Keratinocyte (primary cell): ENCODE measurements around the gene NKD1. TPM values are rescaled to one million over a fixed set of nuclear protein-coding genes. Genes with fewer than 3 reads are reported as not detected.

ENCODE experiments used
- DNase-seq: peaks from one replicate; pipeline ENCODE4 v3.0.0-alpha.2; 2011; ENCODE audit warnings: low read depth, missing footprints, low spot score
- FAIRE-seq: peaks from 2 replicates; lab custom pipeline; 2011; peaks lifted over from hg19 to GRCh38; lab: Jason Lieb, UNC
- H2AFZ ChIP-seq: 2 replicates; pipeline ENCODE4 v1.6.0; 2012; ENCODE audit warnings: low read length, control low read depth, inconsistent platforms; ENCODE audit not compliant: control insufficient read depth
- H3K27ac ChIP-seq: 2 replicates; pipeline ENCODE4 v1.5.1; 2011; ENCODE audit warnings: low read length; ENCODE audit not compliant: control insufficient read depth, insufficient read depth
- H3K27me3 ChIP-seq: 3 replicates; pipeline ENCODE4 v1.6.0; 2011; ENCODE audit warnings: low read length; ENCODE audit not compliant: control insufficient read depth, insufficient read depth; ENCODE audit errors: extremely low read depth
- H3K36me3 ChIP-seq, 2 experiments: 2 replicates in 1 of 2; 3 replicates in 1 of 2; pipeline ENCODE4 v1.5.1; 2011; ENCODE audit warnings: low read length in 2 of 2, mild to moderate bottlenecking in 1 of 2; ENCODE audit not compliant: control insufficient read depth in 2 of 2, insufficient read depth in 2 of 2; ENCODE audit errors: extremely low read depth in 1 of 2
- H3K4me1 ChIP-seq: 3 replicates; pipeline ENCODE4 v1.5.1; 2011; ENCODE audit warnings: low read length; ENCODE audit not compliant: control insufficient read depth, insufficient read depth; ENCODE audit errors: extremely low read depth
- H3K4me2 ChIP-seq: 3 replicates; pipeline ENCODE4 v1.6.0; 2011; ENCODE audit warnings: low read depth, low read length; ENCODE audit not compliant: control insufficient read depth, insufficient read depth; ENCODE audit errors: extremely low read depth
- H3K4me3 ChIP-seq, 3 experiments: fragments of 200-600 bp in 1 of 3; sonication (generic) in 1 of 3; 2 replicates in 2 of 3; 3 replicates in 1 of 3; pipeline ENCODE4 v1.5.1; 2011 to 2016; ENCODE audit warnings: low read length in 3 of 3, mild to moderate bottlenecking in 3 of 3, control low read depth in 2 of 3, inconsistent platforms in 1 of 3, low read depth in 1 of 3, mixed read lengths in 1 of 3, mixed run types in 1 of 3, moderate library complexity in 1 of 3; ENCODE audit not compliant: control insufficient read depth in 2 of 3, insufficient read depth in 2 of 3; ENCODE audit errors: extremely low read depth in 1 of 3
- H3K79me2 ChIP-seq: 2 replicates; pipeline ENCODE4 v1.6.0; 2012; ENCODE audit warnings: low read length; ENCODE audit not compliant: control insufficient read depth, insufficient read depth
- H3K9ac ChIP-seq: 3 replicates; pipeline ENCODE4 v1.6.0; 2011; ENCODE audit warnings: low read length; ENCODE audit not compliant: control insufficient read depth, insufficient read depth; ENCODE audit errors: extremely low read depth
- H3K9me1 ChIP-seq: 3 replicates; pipeline ENCODE4 v1.6.0; 2011; ENCODE audit warnings: low read length; ENCODE audit not compliant: control insufficient read depth, insufficient read depth; ENCODE audit errors: extremely low read depth
- H3K9me3 ChIP-seq: 2 replicates; pipeline ENCODE4 v1.5.1; 2012; ENCODE audit warnings: low read depth, low read length; ENCODE audit not compliant: control insufficient read depth
- H4K20me1 ChIP-seq: 3 replicates; pipeline ENCODE4 v1.6.0; 2011; ENCODE audit warnings: low read length; ENCODE audit not compliant: control insufficient read depth, insufficient read depth; ENCODE audit errors: extremely low read depth
- EZH2 ChIP-seq: IDR thresholded peaks from one replicate; pipeline ENCODE4 v1.6.1; 2012; ENCODE audit warnings: inconsistent platforms, mild to moderate bottlenecking, low read length, moderate library complexity
- dilution Hi-C: fragments of 300-500 bp; cut with MboI; formaldehyde crosslinking; loops from one replicate; pipeline ENCODE4 v1.7.0; 2020; ENCODE audit warnings: low sequenced_read_pairs; ENCODE audit not compliant: extremely low pct_ligation_motif_present
- polyA plus RNA-seq, 5 experiments: library from polyadenylated mRNA; depleted of rRNA in 3 of 5; stranded (reverse) in 3 of 5; stranded (forward) in 1 of 5; unstranded in 1 of 5; fragments of >200 nt; gene quantifications; 1 replicate in 1 of 5; 2 replicates in 3 of 5; 3 replicates in 1 of 5; pipeline versions ENCODE4 v1.2.1 to v1.2.3, GENCODE V29; 2011 to 2012; ENCODE audit warnings: missing spikeins in 2 of 5, low read depth in 1 of 5, low replicate concordance in 1 of 5
- TF ChIP-seq, protein P1 (sequence below), 3 experiments: IDR thresholded peaks in 1 of 3; conservative IDR thresholded peaks in 1 of 3; optimal IDR thresholded peaks in 1 of 3; 2 replicates in 2 of 3; 3 replicates in 1 of 3; pipeline versions ENCODE3 to v1.5.1; 2011; ENCODE audit warnings: low read length in 3 of 3, mild to moderate bottlenecking in 3 of 3, moderate library complexity in 2 of 3, control low read depth in 1 of 3, inconsistent platforms in 1 of 3; ENCODE audit not compliant: insufficient read depth in 2 of 3; ENCODE audit errors: extremely low read depth in 1 of 3

NKD1 gene
- polyA plus RNA-seq, 1 donor (not counting 4 experiments of a cell fraction or from before 2014, with no cell fraction given): 0.62 TPM

DNA sequence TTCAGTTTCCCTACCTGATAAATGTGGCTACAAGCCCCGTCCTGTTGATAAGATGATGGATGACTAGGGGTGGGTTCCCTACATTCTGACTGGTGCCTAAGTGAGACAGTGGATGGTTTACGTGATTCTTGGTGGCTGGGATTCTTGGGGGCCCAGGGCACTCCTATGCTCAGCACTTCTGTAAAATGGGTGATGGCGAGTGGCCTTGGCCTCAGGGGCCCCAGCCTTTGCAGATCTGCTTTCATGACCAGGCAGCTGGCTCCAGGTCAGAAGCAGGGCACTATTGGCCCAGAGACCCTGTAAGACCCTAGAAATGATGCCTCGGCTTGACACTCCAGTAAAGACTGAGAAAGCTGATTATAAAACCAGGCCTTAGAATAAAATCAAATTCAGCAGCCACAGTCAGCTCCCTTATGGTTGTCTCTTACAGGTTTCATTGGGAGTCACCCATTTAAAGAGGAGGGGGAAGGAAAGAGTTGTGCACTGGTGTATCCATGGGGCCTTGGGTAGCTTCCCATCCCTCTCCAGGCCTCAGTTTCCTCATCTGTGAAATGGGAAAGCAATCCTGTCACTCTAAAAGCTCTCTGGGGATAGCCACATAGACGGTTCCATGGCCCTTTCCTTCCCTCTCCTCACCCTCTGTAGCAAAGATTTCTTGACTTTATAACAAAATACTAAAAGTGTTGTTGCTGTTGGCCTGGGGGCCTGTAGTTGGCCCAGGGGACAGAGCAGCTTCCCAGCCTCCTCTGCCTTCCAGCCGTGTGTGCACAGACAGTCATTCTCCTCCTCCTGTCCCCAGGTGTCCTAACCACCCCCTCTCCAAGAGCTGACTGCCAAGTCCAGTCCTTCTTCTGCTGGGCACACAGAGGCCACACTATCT is 131.7 kb downstream of the NKD1 start:
- no peaks in the 10 kb centered on the region for H3K79me2 ChIP-seq
- dilution Hi-C loops: no loop called here
- no peaks in the 10 kb centered on the region for H3K27me3 ChIP-seq
- H3K4me1 ChIP-seq: no peaks in the 10 kb centered on the region
- no peak for FAIRE-seq
- no peaks in the 10 kb centered on the region for H3K9me1 ChIP-seq
- no peak overlapping the region for H3K4me3 ChIP-seq
- H4K20me1 ChIP-seq: no peaks in the 10 kb centered on the region
- H3K9me3 ChIP-seq: no peaks in the 10 kb centered on the region
- H3K36me3 ChIP-seq: no peaks in the 10 kb centered on the region
- H2AFZ ChIP-seq: no peak overlapping the region
- no peak overlapping the region for H3K4me2 ChIP-seq
- no peak for DNase-seq
- no peak overlapping the region for H3K9ac ChIP-seq
- H3K27ac ChIP-seq: no peak overlapping the region
- TF ChIP-seq, protein P1, sequence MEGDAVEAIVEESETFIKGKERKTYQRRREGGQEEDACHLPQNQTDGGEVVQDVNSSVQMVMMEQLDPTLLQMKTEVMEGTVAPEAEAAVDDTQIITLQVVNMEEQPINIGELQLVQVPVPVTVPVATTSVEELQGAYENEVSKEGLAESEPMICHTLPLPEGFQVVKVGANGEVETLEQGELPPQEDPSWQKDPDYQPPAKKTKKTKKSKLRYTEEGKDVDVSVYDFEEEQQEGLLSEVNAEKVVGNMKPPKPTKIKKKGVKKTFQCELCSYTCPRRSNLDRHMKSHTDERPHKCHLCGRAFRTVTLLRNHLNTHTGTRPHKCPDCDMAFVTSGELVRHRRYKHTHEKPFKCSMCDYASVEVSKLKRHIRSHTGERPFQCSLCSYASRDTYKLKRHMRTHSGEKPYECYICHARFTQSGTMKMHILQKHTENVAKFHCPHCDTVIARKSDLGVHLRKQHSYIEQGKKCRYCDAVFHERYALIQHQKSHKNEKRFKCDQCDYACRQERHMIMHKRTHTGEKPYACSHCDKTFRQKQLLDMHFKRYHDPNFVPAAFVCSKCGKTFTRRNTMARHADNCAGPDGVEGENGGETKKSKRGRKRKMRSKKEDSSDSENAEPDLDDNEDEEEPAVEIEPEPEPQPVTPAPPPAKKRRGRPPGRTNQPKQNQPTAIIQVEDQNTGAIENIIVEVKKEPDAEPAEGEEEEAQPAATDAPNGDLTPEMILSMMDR (optimal IDR thresholded peaks at IDR 0.05 in 1 of 3, IDR thresholded peaks at IDR 0.05 in 1 of 3, conservative IDR thresholded peaks at IDR 0.05 in 1 of 3; ENCODE audit: extremely low read depth in 1 of 3, insufficient read depth in 2 of 3, low read length in 3 of 3): no peak
- no peak for TF ChIP-seq EZH2

DNA sequence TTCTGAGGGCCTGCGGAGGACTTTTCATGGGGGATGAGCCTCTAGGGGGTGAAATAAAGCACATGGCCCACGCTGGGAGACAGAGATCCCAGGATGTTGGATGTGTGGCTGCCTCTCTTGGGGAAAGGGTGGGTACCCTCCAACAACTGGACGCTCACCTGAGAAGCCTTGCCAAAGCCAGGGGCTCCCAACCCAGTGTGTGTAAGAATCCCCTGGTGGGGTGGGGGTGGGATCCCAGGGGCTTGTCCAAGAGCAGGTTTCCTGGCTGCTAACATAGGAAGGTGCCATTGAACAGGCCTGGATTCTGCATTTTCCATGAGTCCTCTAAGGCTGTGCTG is 132.3 kb downstream of the NKD1 start:
- Histone ChIP-seq H3K9me3 (no peaks in the 10 kb centered on the region), H3K4me3 (no peak overlapping the region), H2AFZ (no peak overlapping the region), H3K9me1 (no peaks in the 10 kb centered on the region), H3K4me2 (no peak overlapping the region), H3K27me3 (no peaks in the 10 kb centered on the region), H3K4me1 (no peaks in the 10 kb centered on the region), H3K79me2 (no peaks in the 10 kb centered on the region), H3K9ac (no peak overlapping the region), H3K27ac (no peak overlapping the region), H4K20me1 (no peaks in the 10 kb centered on the region), H3K36me3 (no peaks in the 10 kb centered on the region)
- dilution Hi-C loops: no loop called here
- FAIRE-seq (no peak), DNase-seq (no peak)
- TF ChIP-seq EZH2: no peak
- TF ChIP-seq, protein P1 (optimal IDR thresholded peaks at IDR 0.05 in 1 of 3, IDR thresholded peaks at IDR 0.05 in 1 of 3, conservative IDR thresholded peaks at IDR 0.05 in 1 of 3; ENCODE audit: extremely low read depth in 1 of 3, insufficient read depth in 2 of 3, low read length in 3 of 3): no peak
